ENCODE results near the gene ART4.

ART4 gene

DNA sequence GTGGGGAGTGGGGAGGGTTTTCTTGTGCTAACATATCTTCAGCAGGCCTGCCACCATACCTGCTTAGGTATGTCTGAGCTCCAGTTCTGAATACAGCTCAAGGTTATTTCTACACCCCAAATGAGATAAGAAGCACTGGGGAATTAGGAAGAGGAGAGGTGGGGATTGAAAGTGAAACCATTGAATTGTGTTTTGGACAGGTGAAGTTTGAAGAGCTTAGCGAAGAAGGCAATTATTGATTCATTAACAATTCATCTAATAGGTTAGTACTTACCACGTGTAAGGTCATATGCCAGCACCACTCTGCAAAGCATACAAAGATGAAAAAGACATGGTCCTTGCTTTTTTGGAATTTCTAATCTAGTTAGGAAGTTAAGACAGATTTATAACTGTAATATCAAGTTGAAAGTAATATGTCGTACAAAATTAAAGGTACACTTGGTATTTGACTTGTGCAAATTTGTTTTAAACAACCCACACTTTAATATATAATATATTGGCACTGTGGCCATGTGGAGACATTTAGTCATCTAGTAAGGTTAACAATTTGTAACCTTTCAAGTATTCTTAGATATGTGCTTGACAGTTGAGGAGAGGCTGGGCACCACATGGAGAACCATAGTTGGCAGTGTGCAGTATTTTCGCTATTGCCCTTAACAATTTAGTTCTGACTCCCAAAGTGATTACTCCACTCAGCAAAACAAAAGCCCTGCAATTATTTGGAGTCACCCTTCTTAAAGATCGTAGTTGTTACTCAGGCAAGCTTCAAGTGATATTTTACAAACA lies 33.0 kb downstream of the ART4 start:
- no peak for DNase-seq

DNA sequence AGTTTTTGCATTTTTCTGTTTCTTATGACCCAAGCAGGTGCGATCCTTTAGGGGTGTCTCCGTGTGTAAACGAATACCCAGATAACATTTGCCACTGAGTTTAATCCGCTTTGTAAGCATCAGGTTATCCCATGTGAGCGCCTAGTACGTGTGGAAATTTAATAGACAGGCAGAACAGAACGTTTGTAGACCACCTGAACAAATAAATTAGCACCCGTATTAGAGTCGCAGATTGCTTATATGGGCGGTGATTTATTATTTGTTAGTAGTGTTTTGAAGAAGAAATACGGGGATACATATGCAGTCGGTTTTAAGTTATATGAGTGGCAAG lies 39.5 kb downstream of the ART4 start:
- DNase-seq, result no peak

DNA sequence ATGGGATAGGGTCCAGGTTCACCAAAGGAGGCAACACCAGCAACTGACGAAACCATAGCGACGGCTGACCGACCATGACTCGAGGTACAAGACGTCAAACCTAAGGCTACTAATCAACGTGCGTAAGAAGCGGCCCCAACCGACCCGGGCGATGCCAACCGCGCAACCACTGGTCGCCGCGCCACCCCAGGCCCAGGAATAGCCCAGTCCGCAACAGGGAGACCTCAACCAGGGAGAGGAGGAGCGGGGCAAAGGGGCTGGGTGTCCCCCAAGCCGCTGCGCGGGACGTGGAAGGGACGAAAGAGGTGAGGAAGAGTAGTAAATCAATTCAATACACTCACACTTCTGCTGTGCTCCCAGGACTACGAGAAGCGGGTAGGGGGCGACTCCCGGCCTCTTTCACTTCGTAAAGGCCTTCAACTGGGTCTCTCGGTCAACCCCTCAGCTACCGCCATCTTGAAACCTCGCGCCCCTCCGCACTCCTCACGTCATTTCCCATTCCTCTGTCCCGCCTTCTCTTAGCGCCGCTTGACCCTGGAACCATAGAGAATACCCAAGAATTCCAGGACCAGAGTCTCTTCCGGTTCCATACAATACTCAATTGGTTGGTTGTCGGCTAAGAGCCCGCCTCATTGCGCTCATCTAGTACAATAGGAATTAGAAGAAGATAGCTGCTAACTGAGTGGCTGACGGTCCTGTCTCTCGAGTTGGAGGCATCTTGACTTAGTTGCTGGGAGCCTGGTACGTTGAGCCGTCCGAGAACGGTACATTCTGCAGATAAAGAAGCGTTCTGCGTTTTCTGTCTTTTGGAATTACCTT lies 40.1 kb downstream of the ART4 start, which contains the start of the genes C12orf60 and WBP11:
C12orf60 (plus strand) TSS at position 660 of the 819 bp plus-strand sequence. CDS start 19,266 bp downstream, outside the sequence.
WBP11 (minus strand) TSS at position 468 of the 819 bp plus-strand sequence. CDS start 2,095 bp downstream, outside the sequence.
- peak; percentile 94 to 96 for DNase-seq

DNA sequence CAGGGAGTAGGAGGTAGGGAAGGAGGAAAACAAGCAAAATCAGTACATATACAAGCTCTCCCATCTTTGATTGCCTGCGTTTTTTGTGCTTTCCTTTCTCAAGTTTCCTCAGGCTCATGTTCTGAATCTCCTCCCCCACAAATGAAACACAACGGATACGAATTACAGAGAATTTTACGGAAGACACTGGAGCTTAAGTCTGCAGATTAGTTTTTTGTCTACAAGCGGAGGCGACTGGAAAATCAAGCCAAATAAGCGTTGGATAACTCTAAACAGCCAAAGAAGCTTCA lies 40.7 kb downstream of the ART4 start:
- DNase-seq, result no peak

DNA sequence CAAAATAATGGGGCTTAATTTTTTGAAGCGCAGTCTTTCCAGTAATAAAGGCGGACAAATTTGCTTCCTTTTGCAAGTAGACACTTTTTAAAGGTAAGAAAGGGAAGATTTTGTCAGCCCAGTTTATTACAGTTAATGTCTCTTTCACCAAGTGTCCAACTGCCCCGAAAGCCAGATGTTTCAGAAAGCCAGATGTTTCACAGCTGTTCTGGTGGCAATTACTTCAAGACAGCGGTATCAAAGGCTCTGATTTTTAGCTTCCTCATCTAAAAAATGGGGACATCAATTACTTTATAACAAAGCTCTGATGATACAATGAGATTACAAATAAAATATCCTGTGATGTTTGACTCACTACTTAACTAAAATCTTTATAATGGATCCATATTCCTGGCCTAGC lies 41.1 kb downstream of the ART4 start:
- DNase-seq, result no peak

DNA sequence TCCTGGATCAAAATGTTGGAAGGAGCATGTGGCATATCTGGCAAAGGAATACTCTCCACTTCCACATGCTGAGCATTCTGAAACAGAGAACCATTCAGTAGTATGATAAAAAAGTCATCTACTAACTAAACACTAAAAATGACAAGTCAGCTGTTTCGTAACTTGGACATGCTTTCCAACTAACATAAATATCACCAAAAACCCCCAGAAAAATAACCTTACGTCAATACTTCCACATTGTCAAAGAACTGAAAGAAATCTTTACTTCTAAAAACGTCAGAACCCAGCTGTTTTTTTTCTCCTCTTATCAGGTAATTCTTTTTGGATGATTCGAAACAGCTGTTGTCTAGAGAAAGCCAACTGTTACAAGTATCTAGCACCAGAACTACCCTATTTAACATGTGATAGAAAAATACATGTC lies 48.3 kb downstream of the ART4 start:
- no peak for DNase-seq

DNA sequence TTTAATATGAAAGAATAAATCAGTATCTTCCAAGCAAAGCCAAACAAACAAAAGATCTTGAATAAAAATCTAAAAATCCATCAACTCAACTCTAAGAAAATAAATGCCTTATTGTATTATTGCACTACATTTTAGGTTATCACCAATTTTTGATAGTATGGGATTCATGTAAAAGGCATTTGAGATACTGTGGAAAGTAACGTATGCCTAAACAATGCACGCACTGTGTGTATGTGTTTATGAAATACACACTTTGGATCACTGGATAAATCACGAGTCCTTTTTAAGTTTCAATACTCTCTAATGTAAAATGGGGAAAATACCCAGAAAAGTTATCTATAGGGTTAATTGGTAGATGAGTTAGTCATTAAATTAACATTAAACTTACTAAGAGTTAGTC lies 57.8 kb downstream of the ART4 start:
- DNase-seq, result no peak

DNA sequence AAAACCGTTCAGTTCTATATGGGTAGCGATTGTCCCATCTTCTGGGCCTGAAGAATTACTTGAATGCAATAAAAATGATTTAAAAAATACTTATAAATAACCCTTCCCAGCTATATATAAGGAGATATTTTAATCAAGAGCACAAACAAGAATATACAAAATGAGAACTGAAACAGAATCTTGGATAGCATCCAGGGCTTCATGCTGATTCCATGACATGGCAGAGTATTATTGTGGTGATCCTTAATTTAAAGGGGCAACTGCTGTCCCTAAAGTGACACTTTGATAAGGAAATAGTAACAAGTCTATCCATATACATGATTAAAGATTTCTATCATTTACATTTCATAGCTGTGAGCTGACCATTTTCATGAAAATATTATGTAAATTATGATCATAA lies 58.9 kb downstream of the ART4 start:
- no peak for DNase-seq

DNA sequence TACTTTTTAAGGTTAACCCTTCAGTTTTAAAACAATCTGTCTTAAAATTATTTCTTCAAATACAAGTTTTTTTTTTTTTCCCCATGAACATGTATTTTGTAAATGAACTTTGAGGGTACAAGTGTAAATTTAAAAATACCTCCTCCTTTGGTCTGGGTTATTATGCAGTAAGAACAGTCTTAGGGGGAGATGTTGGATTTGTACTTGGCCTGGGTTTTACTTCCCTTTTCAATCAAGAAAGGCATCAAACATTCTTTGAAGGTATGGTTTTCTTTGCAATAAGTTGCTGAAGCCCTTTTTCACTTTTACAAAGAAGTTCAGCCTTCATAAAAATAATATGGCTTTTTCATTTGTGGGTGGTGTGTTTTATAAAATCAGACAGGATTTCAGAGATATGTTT lies 60.6 kb downstream of the ART4 start:
- no peak for DNase-seq

DNA sequence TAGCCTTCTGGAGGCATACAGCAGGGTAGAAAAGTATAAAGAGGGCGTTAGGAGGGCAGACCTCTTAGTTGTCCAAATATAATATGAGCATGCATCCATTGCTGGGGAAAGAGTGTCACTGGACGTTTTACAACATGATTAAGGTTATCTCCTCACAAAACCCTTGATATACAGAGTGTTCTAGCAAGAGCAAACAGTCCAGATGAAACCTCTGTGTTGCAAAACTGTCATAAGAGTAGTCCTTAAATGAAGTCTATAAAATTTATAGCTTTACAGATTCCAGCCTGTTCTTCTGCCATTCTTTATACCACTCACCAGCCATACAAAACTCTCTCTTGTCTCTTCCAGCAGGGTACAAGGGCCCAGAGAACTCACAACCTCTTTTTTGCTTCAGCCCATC lies 61.8 kb downstream of the ART4 start:
- no peak for DNase-seq

DNA sequence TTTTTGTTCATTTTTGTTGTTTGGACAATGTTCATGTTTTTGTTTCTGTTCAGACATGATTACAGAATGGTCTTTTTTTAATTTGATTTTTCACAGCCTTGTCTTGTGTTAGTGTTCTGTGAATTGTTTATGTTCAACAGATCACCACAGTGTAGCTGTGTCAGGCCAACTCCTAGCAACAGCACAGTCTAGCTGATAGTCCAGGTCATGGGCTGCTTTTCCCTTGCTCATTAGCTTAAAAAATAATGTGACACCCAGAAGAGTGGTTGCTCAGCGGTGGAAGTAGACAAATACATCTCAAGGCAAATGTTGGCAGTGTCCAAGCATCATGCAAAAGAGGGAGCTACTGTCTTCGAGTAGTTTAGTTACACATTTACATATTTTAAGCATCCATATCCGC lies 62.5 kb downstream of the ART4 start:
- no peak for DNase-seq

DNA sequence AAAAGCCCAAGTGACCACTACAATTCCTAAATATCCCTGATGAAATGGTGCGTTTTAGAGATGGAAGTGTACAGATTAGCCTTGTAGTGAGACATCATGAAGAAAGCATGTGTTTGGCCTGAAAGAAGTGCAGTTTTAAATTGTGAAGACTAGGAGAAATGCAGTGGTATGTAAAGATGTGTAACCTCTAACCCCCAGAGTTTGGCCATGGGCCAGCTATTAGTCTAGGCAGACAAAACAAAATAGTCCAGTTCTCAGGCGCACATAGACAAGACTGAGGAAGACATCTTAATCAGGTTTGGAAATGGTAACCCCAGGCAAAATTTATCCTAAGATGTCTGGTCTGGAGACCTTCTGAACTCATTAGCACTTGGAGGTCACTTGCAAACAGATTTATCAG lies 63.5 kb downstream of the ART4 start:
- DNase-seq, result no peak

DNA sequence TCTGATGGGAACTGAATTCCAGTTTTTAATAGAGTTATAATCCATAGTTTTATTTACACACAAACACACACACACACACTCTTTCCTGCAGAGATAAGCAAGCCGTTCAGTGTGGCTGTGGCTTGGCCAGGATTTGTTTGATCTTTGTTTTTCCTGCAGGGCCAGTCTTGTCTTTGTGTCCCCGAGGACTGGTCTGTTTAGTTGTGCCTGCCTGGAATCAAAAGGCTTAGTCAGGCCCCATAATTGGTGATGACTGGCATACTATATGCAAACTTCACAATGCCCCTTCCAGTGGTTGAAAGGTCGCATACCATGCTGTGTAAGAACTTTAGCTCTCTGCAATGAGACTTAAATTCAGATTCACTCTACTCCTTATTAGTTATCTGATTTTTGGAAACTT lies 66.1 kb downstream of the ART4 start:
- DNase-seq, result no peak

DNA sequence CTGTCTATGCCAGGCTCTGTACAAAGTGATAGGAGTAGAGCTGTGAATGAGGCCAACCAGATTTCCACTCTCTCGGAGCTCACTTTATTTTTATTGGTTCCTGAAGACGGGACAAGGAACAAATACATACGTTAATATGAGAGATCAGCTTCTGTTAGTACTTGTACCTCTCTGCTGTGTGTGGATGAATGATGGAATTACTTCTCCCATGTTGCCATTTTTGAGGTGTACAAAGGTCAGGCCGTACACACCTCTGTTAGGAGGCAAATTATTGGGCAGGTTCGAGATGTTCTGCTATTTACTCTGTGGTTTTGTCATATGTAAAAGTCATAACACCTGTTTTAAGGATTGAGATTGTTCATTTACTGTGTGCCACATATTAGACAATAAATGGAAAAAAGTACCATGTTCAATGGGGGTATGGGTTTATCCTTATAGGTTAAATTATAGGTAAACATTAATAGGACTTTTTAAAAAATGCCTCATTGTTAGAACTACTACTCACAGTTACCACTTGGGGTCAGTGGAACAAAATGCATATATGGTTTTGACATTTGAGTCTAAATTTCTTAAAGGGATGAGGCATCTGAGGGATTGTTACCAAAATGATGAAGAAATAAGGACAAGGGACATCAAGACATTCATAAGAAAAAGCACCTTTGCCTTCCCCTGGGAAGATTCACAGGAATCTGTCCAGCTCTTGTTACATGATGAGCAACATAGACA lies 66.9 kb downstream of the ART4 start:
- DNase-seq, result peak in 1 of 2 donors; percentile 32

DNA sequence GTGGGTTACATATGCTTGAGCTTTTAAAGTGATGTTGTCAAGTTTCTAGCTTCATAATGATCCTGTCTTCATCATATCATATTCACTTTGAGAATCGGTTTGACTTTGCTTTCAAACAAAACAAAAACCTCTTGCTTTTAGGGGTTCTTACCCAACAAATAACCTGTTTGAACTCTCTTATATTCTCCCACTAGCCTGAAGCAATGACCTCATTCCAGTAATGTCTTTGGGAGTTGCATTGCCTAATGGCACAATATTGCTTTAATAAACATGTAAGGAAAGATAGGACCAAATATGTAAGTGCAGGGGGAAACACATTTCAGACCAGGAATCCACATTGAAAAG lies 67.7 kb downstream of the ART4 start:
- DNase-seq, result no peak
